Nephron progenitor cell (in vitro differentiated cells): ENCODE measurements around the gene IFI44L.

Experiments used
- DNase-seq: peaks from one replicate; pipeline ENCODE4 v3.0.0; 2021
- H3K27ac Mint-ChIP-seq: 2 replicates; pipeline ENCODE4 v1.8.0; 2021; ENCODE audit warnings: mild to moderate bottlenecking, moderate library complexity, mixed read lengths
- H3K27me3 Mint-ChIP-seq: 2 replicates; pipeline ENCODE4 v1.8.0; 2021; ENCODE audit warnings: mild to moderate bottlenecking, low read depth, mixed read lengths; ENCODE audit not compliant: poor library complexity
- H3K36me3 Mint-ChIP-seq: 2 replicates; pipeline ENCODE4 v1.8.0; 2021; ENCODE audit warnings: low read depth, mixed read lengths
- H3K4me1 Mint-ChIP-seq: 2 replicates; pipeline ENCODE4 v1.8.0; 2021; ENCODE audit warnings: mixed read lengths
- H3K4me3 Mint-ChIP-seq: 2 replicates; pipeline ENCODE4 v1.8.0; 2021; ENCODE audit warnings: mild to moderate bottlenecking, moderate library complexity, mixed read lengths
- H3K9me3 Mint-ChIP-seq: 2 replicates; pipeline ENCODE4 v1.8.0; 2021; ENCODE audit warnings: mild to moderate bottlenecking, moderate library complexity, mixed read lengths
- CTCF ChIP-seq: fragments of 200-600 bp; sonication (generic); IDR thresholded peaks from 2 replicates; pipeline ENCODE4 v1.5.0; 2021; ENCODE audit warnings: antibody characterized with exemption

The IFI44L gene

DNA sequence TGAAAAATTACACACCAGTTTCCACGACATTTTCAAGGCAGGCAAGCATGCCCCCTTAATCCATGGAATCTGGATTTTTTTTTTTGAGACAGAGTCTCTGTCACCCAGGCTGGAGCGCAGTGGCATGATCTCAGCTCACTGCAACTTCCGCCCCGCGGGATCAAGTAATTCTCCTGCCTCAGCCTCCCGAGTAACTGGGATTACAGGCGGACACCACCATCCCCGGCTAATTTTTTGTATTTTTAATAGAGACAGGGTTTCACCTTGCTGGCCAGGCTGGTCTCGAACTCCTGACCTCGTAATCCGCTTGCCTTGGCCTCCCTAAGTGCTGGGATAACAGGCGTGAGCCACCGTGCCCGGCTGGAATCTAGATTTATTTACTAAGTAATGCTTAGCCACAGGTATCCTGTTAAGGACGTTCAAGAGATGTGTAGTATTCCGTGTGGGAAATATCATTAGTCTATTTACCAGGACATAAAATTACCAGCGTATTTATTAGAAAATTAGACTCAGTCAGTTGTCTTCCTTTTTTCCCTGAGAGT is 31.8 kb downstream of the IFI44L start:
- Mint-ChIP-seq H3K4me3 (no peak overlapping the region), H3K27me3 (peaks cover 9% of the 10 kb centered on the region), H3K36me3 (no peaks in the 10 kb centered on the region), H3K9me3 (peaks cover 15% of the 10 kb centered on the region), H3K4me1 (no peaks in the 10 kb centered on the region), H3K27ac (no peak overlapping the region)
- no peak for TF ChIP-seq CTCF
- DNase-seq: no peak

- Mint-ChIP-seq H3K4me3 (no peak overlapping the region), H3K9me3 (no peaks in the 10 kb centered on the region), H3K27ac (no peak overlapping the region), H3K27me3 (peaks cover under 1% of the 10 kb centered on the region), H3K36me3 (no peaks in the 10 kb centered on the region), H3K4me1 (no peaks in the 10 kb centered on the region)
- DNase-seq: no peak
- no peak for TF ChIP-seq CTCF
These were observed 38.7 kb downstream of the IFI44L start for GRCh38 chr1:78658901-78659300.

- H3K36me3 Mint-ChIP-seq: no peaks in the 10 kb centered on the region
- H3K27ac Mint-ChIP-seq: no peak overlapping the region
- DNase-seq: no peak
- H3K9me3 Mint-ChIP-seq: no peaks in the 10 kb centered on the region
- no peak for TF ChIP-seq CTCF
- H3K4me1 Mint-ChIP-seq: no peaks in the 10 kb centered on the region
- peaks cover 5% of the 10 kb centered on the region for H3K27me3 Mint-ChIP-seq
- H3K4me3 Mint-ChIP-seq: no peak overlapping the region
These were observed 43.7 kb downstream of the IFI44L start for GRCh38 chr1:78663923-78664322.

DNA sequence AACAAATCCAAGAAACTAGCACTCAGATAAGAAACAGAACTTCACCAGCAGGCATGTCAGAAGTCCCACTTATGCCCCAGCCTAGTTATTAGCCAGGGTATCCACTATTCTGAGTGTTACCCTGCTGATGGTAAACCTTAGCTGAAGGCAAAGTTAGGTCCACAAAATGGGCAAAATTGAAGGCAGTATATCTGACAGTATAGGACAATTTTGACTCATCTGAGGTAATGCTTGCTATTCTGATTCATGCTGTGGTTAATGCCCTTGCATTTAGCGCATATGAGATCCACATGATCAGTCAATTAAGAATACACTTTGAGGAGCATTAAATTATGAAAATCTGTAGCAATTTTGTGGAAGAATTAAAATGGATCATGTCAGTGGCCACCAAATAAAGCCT is 44.5 kb downstream of the IFI44L start:
- no peak overlapping the region for H3K4me3 Mint-ChIP-seq
- peaks cover 5% of the 10 kb centered on the region for H3K27me3 Mint-ChIP-seq
- no peaks in the 10 kb centered on the region for H3K36me3 Mint-ChIP-seq
- no peak overlapping the region for H3K27ac Mint-ChIP-seq
- TF ChIP-seq CTCF: no peak
- no peaks in the 10 kb centered on the region for H3K9me3 Mint-ChIP-seq
- DNase-seq: no peak
- no peaks in the 10 kb centered on the region for H3K4me1 Mint-ChIP-seq

GRCh38 chr1:78665809-78666208 is 45.6 kb downstream of the IFI44L start:
- no peak for TF ChIP-seq CTCF
- no peak for DNase-seq
- Mint-ChIP-seq H3K27ac (no peak overlapping the region), H3K27me3 (peaks cover 5% of the 10 kb centered on the region), H3K9me3 (no peaks in the 10 kb centered on the region), H3K4me3 (no peak overlapping the region), H3K36me3 (no peaks in the 10 kb centered on the region), H3K4me1 (no peaks in the 10 kb centered on the region)

DNA sequence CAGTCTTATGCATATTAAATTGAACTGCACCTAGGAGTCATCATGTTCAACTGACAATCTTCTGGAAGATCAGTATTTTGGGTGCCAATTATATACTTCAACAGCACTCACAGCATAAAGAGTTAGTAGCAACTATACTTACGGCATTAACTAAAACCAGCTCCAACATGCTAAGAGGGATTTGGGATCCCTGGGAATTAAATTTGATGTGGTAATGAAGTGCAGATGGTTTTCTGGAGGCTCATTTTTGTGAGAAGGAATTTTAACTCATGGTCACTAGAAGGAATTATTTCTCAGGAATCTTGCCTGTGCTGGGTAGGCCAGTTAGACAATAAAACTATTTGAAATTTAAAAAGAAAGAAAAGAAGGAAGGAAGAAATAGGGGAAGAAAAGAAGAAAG is 47.7 kb downstream of the IFI44L start:
- H3K4me3 Mint-ChIP-seq: no peak overlapping the region
- H3K27me3 Mint-ChIP-seq: peaks cover 5% of the 10 kb centered on the region
- H3K36me3 Mint-ChIP-seq: no peaks in the 10 kb centered on the region
- H3K4me1 Mint-ChIP-seq: no peaks in the 10 kb centered on the region
- no peak for TF ChIP-seq CTCF
- no peak overlapping the region for H3K27ac Mint-ChIP-seq
- DNase-seq: no peak
- H3K9me3 Mint-ChIP-seq: no peaks in the 10 kb centered on the region
